IMR-90 (cell line): ENCODE measurements around the gene KXD1. TPM values are rescaled to one million over a fixed set of nuclear protein-coding genes. Genes with fewer than 3 reads are reported as not detected.

Experiments
- ATAC-seq: fragments of 200-7000 bp; cut with Tn5 transposase; 2 replicates; pipeline ENCODE4 v1.9.1; 2020; ENCODE audit warnings: low read depth, mild to moderate bottlenecking, moderate library complexity
- BruUV-seq: library from RNA; stranded (reverse); fragments of 400-500 nt; replicated peaks from 2 replicates; lab custom pipeline; 2021; lab: Mats Ljungman, UMichigan
- CTCF ChIA-PET: fragments of 300-600 bp; formaldehyde crosslinking; extraction: SDS; loops from one replicate; lab custom pipeline; 2021; ENCODE audit warnings: antibody characterized with exemption; lab: Yijun Ruan, JAX
- POLR2A ChIA-PET: fragments of 300-600 bp; sonication (Branson Sonifier 250); formaldehyde crosslinking; loops from one replicate; lab custom pipeline; 2022; ENCODE audit warnings: antibody characterized with exemption; ENCODE audit not compliant: unreplicated experiment; lab: Charles Lee
- DNase-seq: peaks from one replicate; pipeline ENCODE4 v3.0.0; 2013
- H2AFZ ChIP-seq: replicated peaks from 2 replicates; pipeline ENCODE3; 2013; ENCODE audit warnings: low read length, mild to moderate bottlenecking; ENCODE audit not compliant: poor library complexity
- H2AK5ac ChIP-seq: 2 replicates; pipeline ENCODE4 v1.6.1; 2013; ENCODE audit warnings: low read depth, low read length, inconsistent platforms
- H2AK9ac ChIP-seq: replicated peaks from 2 replicates; pipeline ENCODE3; 2013; ENCODE audit warnings: mild to moderate bottlenecking, low read depth, low read length, moderate library complexity; ENCODE audit not compliant: poor library complexity
- H2BK120ac ChIP-seq: 2 replicates; pipeline ENCODE4 v1.6.1; 2013; ENCODE audit warnings: low read depth, low read length, inconsistent platforms
- H2BK15ac ChIP-seq: 3 replicates; pipeline ENCODE4 v1.6.1; 2013; ENCODE audit warnings: low read depth, low read length, inconsistent platforms
- H2BK20ac ChIP-seq: 2 replicates; pipeline ENCODE4 v1.6.1; 2013; ENCODE audit warnings: low read depth, mild to moderate bottlenecking, inconsistent platforms, low read length, moderate library complexity
- H2BK5ac ChIP-seq: 2 replicates; pipeline ENCODE4 v1.6.1; 2013; ENCODE audit warnings: mild to moderate bottlenecking, low read depth, low read length, inconsistent platforms; ENCODE audit not compliant: poor library complexity, severe bottlenecking
- H3K14ac ChIP-seq: replicated peaks from 2 replicates; pipeline ENCODE4 v1.6.1; 2013; ENCODE audit warnings: low read depth, low read length, inconsistent platforms
- H3K18ac ChIP-seq: 2 replicates; pipeline ENCODE4 v1.6.1; 2013; ENCODE audit warnings: low read depth, low read length, control low read depth
- H3K23ac ChIP-seq: 2 replicates; pipeline ENCODE4 v1.6.1; 2013; ENCODE audit warnings: low read depth, low read length, inconsistent platforms
- H3K27ac ChIP-seq: 2 replicates; pipeline ENCODE4 v1.5.1; 2013; ENCODE audit warnings: mild to moderate bottlenecking, control low read depth, low read length; ENCODE audit not compliant: insufficient read depth
- H3K27me3 ChIP-seq: 2 replicates; pipeline ENCODE4 v1.6.1; 2013; ENCODE audit warnings: low read length; ENCODE audit not compliant: control insufficient read depth, insufficient read depth
- H3K36me3 ChIP-seq: 2 replicates; pipeline ENCODE4 v1.6.1; 2013; ENCODE audit warnings: low read length, mixed read lengths; ENCODE audit not compliant: control insufficient read depth, insufficient read depth
- H3K4ac ChIP-seq: 2 replicates; pipeline ENCODE4 v1.6.1; 2013; ENCODE audit warnings: low read depth, low read length, inconsistent platforms
- H3K4me1 ChIP-seq: 2 replicates; pipeline ENCODE4 v1.6.1; 2013; ENCODE audit warnings: low read length, mixed read lengths; ENCODE audit not compliant: control insufficient read depth, insufficient read depth
- H3K4me2 ChIP-seq: 2 replicates; pipeline ENCODE4 v1.6.1; 2013; ENCODE audit warnings: low read depth, mild to moderate bottlenecking, control low read depth, low read length, moderate library complexity
- H3K4me3 ChIP-seq: 2 replicates; pipeline ENCODE4 v1.5.1; 2013; ENCODE audit warnings: low read depth, mild to moderate bottlenecking, control low read depth, low read length, moderate library complexity; ENCODE audit not compliant: insufficient read depth
- H3K56ac ChIP-seq: 2 replicates; pipeline ENCODE4 v1.6.1; 2013; ENCODE audit warnings: low read length, inconsistent platforms; ENCODE audit not compliant: insufficient read depth; ENCODE audit errors: extremely low read depth
- H3K79me1 ChIP-seq, 2 experiments: 2 replicates each; pipeline ENCODE4 v1.6.1; 2013; ENCODE audit warnings: low read length in 2 of 2, inconsistent platforms in 1 of 2, low read depth in 1 of 2
- H3K9ac ChIP-seq: 2 replicates; pipeline ENCODE4 v1.6.1; 2013; ENCODE audit warnings: low read depth, low read length, control low read depth
- H3K9me1 ChIP-seq: 2 replicates; pipeline ENCODE4 v1.6.1; 2013; ENCODE audit warnings: low read length, inconsistent platforms; ENCODE audit not compliant: insufficient read depth
- H3K9me3 ChIP-seq: 2 replicates; pipeline ENCODE4 v1.6.1; 2013; ENCODE audit warnings: low read length; ENCODE audit not compliant: control insufficient read depth, insufficient read depth
- H4K20me1 ChIP-seq: 2 replicates; pipeline ENCODE4 v1.6.1; 2013; ENCODE audit warnings: low read length, inconsistent platforms; ENCODE audit not compliant: insufficient read depth
- H4K5ac ChIP-seq: 2 replicates; pipeline ENCODE4 v1.6.1; 2013; ENCODE audit warnings: mild to moderate bottlenecking, low read depth, low read length, control low read depth
- H4K8ac ChIP-seq, 2 experiments: 2 replicates each; pipeline ENCODE4 v1.6.1; 2013; ENCODE audit warnings: low read depth in 2 of 2, low read length in 2 of 2, control low read depth in 1 of 2, inconsistent platforms in 1 of 2
- H4K91ac ChIP-seq: 2 replicates; pipeline ENCODE4 v1.6.1; 2013; ENCODE audit warnings: low read depth, low read length, inconsistent platforms; ENCODE audit not compliant: insufficient read depth
- CTCF ChIP-seq: conservative IDR thresholded peaks from 2 replicates; pipeline ENCODE4 v1.5.1; 2012; ENCODE audit warnings: mild to moderate bottlenecking, low read depth, low read length, improper control_type of control experiment
- MAFK ChIP-seq: IDR thresholded peaks from 2 replicates; pipeline ENCODE4 v1.6.1; 2012; ENCODE audit warnings: low read depth, low read length, improper control_type of control experiment
- RFX5 ChIP-seq: IDR thresholded peaks from 2 replicates; pipeline ENCODE4 v1.8.0; 2012; ENCODE audit warnings: low read depth, mild to moderate bottlenecking, low read length, moderate library complexity
- SMC3 ChIP-seq: fragments of 150-350 bp; IDR thresholded peaks from 2 replicates; pipeline ENCODE4 v1.6.1; 2016; ENCODE audit warnings: low read depth, mild to moderate bottlenecking, antibody characterized with exemption, low read length, moderate library complexity
- USF2 ChIP-seq: fragments of 150-350 bp; IDR thresholded peaks from 2 replicates; pipeline ENCODE4 v1.6.1; 2017; ENCODE audit warnings: mild to moderate bottlenecking, antibody characterized with exemption, low read length, low read depth
- WGBS, 2 experiments: methylation state at CpG; one replicate each; pipeline versions ENCODE4 v1.1.5 to v1.1.7; 2013; ENCODE audit warnings: missing lambda C conversion rate in 2 of 2; ENCODE audit not compliant: insufficient read length in 1 of 2; ENCODE audit errors: extremely low coverage in 2 of 2; 5-methylcytosine and 5-hydroxymethylcytosine counted together
- dilution Hi-C: fragments of 300-500 bp; cut with HindIII; formaldehyde crosslinking; loops from one replicate; pipeline ENCODE4 v1.14.3; 2018; ENCODE audit warnings: low sequenced_read_pairs; ENCODE audit not compliant: unreplicated experiment
- in situ Hi-C: fragments of 300-500 bp; cut with MboI; formaldehyde crosslinking; loops from 3 replicates; pipeline ENCODE4 v1.14.3; 2019; ENCODE audit warnings: low sequenced_read_pairs, inconsistent platforms, mixed read lengths
- intact Hi-C: fragments of 100-400 bp; cut with micrococcal nuclease; formaldehyde crosslinking; loops from 2 replicates; pipeline ENCODE4 v1.10.0; 2022
- polyA plus RNA-seq, 3 experiments: library from polyadenylated mRNA; depleted of rRNA; stranded (reverse); fragments of >200 nt; gene quantifications; 2 replicates each; pipeline ENCODE4 v1.2.3, GENCODE V29; 2012; ENCODE audit warnings: low replicate concordance in 1 of 3
- total RNA-seq: library from RNA; depleted of rRNA; stranded (reverse); fragments of >200 nt; gene quantifications from 2 replicates; pipeline ENCODE4 v1.2.3, GENCODE V29; 2012

KXD1 gene
- total and polyA plus RNA-seq, 2 of the 4 experiments (the other 2 are of a cell fraction), result 66.7 to 196 TPM

- ATAC-seq, result no peak
- dilution Hi-C loops, result no loop called here
- H4K20me1 ChIP-seq, result peaks cover 9% of the 10 kb centered on the region
These were observed 32.9 kb downstream of the KXD1 start for GRCh38 chr19:18590273-18591272.

More at GRCh38 chr19:18590273-18591272, 32.9 kb downstream of the KXD1 start:
- DNase-seq, result peak; percentile 57
- TF ChIP-seq USF2, result no peak
- TF ChIP-seq RFX5, result no peak
- TF ChIP-seq CTCF, result peak; percentile 33
- TF ChIP-seq SMC3, result peak; percentile 37; the same call in 1 of the 2 replicates
- TF ChIP-seq MAFK, result no peak
- Histone ChIP-seq H3K18ac (no peak overlapping the region), H4K8ac (peak overlapping the region in 1 of 2 experiments; percentile 45; a peak in 1 of 4 replicates), H3K36me3 (peaks cover 4% of the 10 kb centered on the region), H3K79me1 (peaks cover 6 to 20% of the 10 kb centered on the region in 2 experiments; a peak in 3 of 4 replicates), H3K9me1 (peaks cover 4% of the 10 kb centered on the region; the same call in 1 of the 2 replicates), H3K27me3 (no peaks in the 10 kb centered on the region), H3K27ac (no peak overlapping the region), H2AFZ (peak overlapping the region; percentile 23), H3K4me3 (no peak overlapping the region), H3K9ac (no peak overlapping the region), H4K91ac (no peak overlapping the region), H3K4me2 (no peak overlapping the region), H3K23ac (no peak overlapping the region), H4K5ac (no peak overlapping the region), H2AK9ac (peak overlapping the region; percentile 76), H3K9me3 (no peaks in the 10 kb centered on the region), H2BK20ac (no peak overlapping the region), H3K4me1 (peaks cover 8% of the 10 kb centered on the region), H2AK5ac (no peak overlapping the region; the same call in 1 of the 2 replicates), H2BK5ac (no peak overlapping the region), H2BK15ac (no peak overlapping the region), H3K4ac (no peak overlapping the region), H3K56ac (no peak overlapping the region), H2BK120ac (no peak overlapping the region), H3K14ac (no peak overlapping the region)
- WGBS, 2 experiments, result 62% methylated on average over 22 of the region's 40 CpGs; no CpG with 5 or more reads in 1 of the 2 experiments
- no TSS peak for BruUV-seq
- ChIA-PET POLR2A (interaction anchor here (0.5 kb wide), 1 partner anchor 101 kb away, joined by 5 read pairs; no protein-coding TSS in a partner anchor), CTCF (interaction anchor here (0.6 to 1.1 kb wide), 2 partner anchors 252 to 256 kb away, joined by 3 to 4 read pairs; no protein-coding TSS in a partner anchor)
- intact Hi-C loops, result no loop called here
- in situ Hi-C loops, result no loop called here
